ENCODE results near the gene CHSY1.

Gene CHSY1

GRCh38 chr15:101267320-101268104, 15.7 kb upstream of the CHSY1 start:
- DNase-seq, result no peak

DNA sequence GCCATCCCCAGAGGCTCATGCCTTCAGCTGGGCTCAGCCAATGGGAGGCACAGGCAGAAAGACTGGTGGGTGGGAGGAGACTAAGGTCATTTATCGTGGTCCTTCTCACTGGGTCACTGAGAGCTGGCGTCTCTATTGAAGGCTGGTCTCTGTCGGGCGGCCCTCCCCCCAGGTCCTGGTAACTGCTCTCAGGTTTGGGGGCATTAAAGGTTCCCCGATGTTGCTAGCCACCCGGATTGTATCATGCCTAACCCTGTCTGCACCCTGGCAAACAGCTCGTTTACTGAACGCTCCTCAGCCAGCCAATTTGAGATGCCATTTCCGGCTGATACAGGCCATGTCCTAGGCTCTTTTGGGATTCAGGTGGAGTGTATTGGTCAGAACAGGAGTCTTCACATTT, 14.9 kb upstream of the CHSY1 start:
- DNase-seq, result no peak

DNA sequence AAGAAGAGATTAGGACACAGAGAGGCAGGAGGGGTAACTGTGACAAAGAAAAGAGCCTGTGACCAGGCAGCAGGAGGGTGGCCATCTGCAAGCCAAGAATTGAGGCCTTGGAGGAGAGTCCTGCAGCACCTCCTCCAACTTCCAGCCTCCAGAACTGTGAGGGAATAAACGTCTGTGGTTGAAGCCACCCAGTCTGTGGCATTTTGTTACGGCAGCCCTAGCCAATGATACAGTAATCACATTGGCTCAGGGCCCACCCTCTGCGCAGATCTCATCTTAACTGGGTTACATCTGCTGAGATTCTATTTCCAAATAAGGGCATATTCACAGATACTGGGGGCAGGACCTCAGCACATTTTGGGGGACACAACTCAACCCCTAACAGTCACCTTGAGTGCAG, 14.2 kb upstream of the CHSY1 start:
- DNase-seq, result no peak

DNA sequence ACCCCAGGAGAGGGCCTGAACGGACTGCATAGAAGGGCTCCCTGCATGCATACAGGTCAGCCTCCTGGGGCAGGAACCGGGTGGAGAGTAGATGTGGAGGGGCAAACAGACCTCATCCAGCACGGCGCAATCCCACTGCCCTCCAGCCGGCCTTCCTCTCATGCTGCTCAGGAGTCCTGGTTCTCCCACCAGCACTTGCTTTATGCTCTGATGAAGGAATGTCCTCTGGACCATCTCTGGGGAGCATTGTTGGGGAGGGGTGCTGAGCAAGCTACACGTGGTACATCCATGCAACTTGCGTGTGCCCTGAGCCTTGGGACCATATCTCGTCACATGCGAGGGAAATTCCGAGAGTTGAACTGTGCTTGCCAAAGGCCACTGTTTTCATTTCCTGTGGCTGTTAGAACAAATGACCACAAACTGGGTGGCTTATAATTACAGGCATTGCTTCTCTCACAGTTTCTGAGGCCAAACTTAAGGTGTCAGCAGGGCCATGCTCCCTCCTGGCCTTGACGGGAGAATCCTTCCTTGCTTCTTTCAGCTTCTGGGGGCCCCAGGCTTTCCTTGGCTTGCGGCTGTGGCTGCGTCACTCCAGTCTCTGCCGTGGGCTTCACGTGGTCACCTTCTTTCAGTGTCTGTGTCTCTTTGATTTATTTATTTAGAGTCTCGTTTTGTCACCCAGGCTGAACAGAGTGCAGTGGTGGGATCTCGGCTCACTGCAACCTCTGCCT, 13.2 kb upstream of the CHSY1 start:
- DNase-seq, result no peak

DNA sequence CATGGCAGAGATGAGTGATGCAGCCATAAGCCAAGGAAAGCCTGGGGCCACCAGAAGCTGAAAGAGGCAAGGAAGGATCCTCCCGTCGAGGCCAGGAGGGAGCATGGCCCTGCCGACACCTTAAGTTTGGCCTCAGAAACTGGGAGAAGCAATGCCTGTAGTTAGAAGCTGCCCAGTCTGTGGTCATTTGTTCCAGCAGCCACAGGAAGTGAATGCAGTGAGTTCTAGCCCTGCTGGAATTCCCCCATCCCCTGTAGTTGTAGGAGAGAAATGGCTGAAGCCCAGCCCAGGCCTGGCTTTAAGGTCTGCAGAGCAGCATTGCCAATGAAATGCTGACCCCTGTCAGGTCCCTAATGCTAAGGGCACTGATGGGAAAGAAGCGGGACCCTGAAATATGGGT, 12.2 kb upstream of the CHSY1 start:
- no peak for DNase-seq

- DNase-seq, result no peak
Observed at GRCh38 chr15:101262551-101262950, 10.7 kb upstream of the CHSY1 start.

- DNase-seq, result peak; percentile 69 to 89 (median 87)
Observed at GRCh38 chr15:101258238-101259144, 6.6 kb upstream of the CHSY1 start.

DNA sequence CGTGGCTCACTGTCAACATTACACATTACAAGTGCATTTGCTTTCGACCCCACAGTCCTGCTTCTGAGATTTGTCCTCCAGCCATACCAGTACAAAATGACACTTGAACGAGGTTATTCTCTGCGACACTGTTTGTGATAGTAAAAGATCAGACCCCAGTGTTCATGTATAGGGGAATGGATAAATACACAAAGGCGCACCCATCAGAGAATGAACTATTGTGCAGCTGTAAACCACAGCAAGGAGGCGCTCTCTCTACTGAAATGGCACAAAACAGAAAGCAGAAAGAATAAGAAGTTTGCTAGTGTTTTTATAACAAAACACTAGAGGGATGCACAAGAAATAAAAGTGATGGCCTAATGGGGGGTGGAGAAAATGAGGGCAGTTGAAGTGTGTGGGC, 4.9 kb upstream of the CHSY1 start:
- DNase-seq, result no peak

- peak in 1 of 3 experiments; percentile 49 for DNase-seq
Observed at GRCh38 chr15:101255615-101256241, 3.9 kb upstream of the CHSY1 start.

DNA sequence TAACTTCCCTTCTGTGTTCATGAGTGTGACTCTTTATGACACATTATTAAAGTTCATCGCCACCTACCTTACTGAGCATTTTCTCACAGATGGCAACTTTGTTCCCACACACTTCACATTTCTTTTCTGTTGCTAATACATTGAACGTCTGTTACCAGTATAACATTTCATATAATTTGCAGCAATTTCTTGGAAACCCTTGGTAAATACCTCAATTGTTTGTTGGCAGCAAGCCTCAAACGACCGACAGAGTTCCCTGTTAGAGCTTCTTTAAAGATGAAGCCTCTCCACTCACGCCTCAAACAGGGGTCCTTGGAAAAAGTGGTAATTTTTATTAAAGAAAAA, 3.2 kb upstream of the CHSY1 start:
- DNase-seq, result no peak

DNA sequence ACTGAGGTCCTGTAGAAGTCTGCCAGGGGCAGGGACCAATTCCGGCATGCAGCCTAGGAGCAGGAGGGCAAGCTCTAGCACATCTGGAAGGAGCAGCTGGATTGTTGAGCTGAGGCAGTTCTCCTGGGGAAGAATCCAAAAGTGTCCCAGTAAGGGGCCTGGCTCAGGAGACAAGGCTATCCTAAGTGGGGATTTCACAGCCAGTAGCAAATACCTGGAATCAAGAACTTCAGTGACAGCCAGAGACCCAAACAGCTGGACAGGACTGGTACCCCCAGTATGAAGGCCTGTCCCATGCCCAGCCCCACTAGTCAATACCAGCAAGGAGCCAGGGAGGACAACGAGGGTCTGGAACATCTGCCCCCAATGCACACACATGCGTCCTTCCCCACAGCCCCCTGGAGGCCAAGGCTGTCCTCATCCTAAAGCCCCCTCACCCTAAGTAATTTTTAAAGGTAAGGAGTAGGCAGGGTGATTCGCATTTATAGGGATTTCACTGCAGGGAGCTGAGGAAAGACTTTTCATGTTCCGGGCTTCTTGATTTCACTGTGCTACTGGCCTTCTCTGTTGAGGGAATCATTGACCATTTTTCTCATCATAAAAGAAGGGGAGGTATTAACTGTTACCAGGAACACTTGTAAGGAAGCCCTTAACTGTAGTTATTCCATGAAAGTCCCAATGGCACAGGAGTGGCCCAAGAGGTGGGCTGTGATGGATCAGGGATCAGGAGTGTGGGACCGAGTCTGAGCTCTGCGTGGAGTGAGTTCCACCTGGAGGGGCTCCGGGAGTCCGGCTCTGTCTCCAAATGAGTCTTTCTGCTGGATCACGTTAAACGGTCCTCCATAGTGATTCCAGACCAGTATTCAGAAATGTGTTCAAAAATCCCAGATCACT, 2.6 kb upstream of the CHSY1 start:
- DNase-seq, result no peak

GRCh38 chr15:101252836-101253235, 988 bp upstream of the CHSY1 start:
- DNase-seq, result peak in 1 of 3 experiments; percentile 31

GRCh38 chr15:101250873-101251829, 697 bp downstream of the CHSY1 start:
- peak; percentile 58 to 66 (median 64) for DNase-seq

DNA sequence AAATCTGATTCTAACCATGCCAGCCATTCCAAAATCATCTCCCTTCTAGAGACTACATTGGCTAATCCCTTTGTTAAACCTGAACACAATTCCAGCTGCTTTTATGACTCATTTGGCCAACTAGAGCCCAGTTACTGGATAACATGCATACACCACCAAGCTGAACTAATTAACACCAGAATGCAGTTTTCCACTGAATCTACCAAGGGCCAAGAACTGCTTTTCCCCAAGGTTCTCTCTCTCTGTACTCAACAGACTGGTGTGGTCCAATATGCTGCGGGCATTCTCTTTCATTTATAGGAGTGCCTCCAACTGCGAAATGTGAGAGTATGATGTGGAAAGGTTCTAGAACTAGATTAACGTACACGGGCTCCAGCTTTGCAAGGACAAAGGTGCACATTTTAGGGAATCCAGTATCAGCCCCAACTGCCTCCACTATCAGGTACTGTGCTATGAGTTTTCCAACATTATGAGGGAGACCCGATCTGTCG, 1.5 kb downstream of the CHSY1 start:
- peak in 2 of 3 experiments; percentile 46 to 64 for DNase-seq

- no peak for DNase-seq
Observed at GRCh38 chr15:101248274-101248673, 3.6 kb downstream of the CHSY1 start.

DNA sequence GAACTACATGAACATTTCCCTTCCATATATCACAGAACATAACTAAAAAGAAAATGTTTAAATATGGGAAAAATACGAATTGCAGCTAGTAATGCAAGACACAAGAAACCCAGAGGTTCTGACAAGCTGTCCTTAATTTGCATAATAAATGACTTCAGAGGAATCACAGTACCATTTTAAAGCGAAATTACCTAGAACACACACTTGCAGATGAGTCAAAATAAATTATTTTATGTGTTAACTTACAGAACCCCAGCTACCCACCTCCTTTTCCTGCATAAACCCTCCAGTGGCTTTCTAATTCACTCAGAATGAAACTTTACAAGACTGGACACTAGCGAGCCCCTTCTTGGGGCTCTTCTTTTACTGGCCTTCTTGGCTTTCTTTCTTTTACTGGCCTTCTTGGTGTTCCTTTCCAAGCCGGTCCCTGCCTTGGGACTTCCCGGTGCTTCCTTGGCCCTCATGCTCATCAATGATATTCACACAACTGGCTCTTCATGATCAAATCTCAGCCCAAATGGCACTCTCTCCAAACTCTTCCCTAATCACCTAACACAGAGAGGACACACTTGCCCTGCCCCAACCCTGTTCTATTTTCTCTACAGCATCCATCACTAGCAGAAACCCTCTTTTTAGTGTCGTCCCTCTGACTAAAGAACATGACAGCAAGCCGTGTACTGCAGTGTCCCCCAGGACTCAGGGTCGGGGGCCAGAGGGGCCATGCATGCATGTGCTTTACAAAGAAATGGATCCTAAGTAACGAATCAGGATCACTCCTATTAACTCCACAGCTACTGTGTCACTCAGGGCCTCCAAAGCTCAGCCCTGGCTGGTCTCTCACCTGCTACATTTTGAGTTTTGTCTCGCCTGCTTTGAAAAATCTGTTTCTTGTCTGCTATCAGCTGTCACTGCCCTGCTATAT, 4.8 kb downstream of the CHSY1 start:
- no peak for DNase-seq

GRCh38 chr15:101246391-101246790, 5.5 kb downstream of the CHSY1 start:
- DNase-seq, result no peak

- no peak for DNase-seq
Observed at GRCh38 chr15:101244889-101245668, 6.8 kb downstream of the CHSY1 start.
